GM21529 (cell line): Measurements from ENCODE around the gene SBF2.

Experiments used
- ATAC-seq: cut with Tn5 transposase; IDR thresholded peaks from one replicate; pipeline ENCODE4 v1.9.1; 2021; ENCODE audit not compliant: unreplicated experiment

Gene SBF2

DNA sequence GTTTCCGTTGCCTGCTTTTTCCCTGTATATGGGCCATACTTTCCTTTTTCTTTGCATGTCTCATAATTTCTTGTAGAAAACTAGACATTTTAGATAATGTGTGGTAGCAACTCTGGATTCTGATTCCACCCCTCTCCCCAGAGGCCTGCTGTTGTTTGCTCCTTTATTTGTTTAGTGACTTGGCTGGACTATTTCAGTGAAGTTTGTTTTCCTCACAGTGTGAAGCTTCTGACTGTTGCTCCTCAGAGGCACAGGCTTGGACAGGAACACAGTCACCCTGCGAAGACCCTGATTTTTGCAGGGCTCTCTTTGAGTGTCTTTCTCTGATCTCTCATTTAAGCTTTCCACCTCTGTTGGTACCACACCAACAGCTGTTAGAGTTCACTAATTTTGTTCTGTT, 557.7 kb downstream of the SBF2 start:
- ATAC-seq, result no peak

DNA sequence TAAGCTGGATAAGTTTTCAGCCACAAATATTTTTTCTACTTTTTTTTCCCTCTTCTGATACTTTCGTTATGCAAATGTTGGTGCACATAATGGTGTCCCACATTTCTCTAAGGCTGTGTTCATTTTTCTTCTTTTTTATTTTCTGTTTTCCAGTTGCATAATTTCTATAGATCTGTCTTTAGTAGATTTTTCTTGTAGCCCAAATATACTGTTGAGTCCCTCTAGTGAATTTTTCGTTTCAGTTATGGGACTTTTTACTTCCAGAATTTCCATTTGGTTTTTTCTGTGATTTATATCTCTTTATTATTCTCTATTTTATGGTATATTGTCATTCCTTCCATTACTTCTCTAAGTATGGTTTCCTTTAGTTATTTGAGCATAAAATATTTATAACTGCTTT, 558.1 kb downstream of the SBF2 start:
- ATAC-seq, result no peak

DNA sequence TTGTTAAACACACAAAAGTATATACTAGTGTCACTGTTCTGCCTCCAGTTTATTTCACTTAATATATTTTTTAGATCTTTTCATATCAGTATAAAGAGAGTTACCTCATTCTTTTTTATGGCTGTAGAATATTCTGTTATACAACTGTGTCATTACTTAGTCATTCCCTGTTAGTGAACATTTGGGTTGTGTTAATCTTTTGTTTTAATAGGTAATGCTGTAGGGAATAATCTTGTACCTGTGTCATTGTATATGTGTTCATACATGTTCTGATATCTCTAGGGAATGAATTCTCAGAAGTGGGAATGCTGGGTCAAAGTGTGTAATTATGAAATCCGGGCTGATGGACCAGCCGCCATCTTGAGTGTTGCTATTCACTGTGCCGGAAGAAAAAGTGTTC, 558.8 kb downstream of the SBF2 start:
- ATAC-seq, result no peak

DNA sequence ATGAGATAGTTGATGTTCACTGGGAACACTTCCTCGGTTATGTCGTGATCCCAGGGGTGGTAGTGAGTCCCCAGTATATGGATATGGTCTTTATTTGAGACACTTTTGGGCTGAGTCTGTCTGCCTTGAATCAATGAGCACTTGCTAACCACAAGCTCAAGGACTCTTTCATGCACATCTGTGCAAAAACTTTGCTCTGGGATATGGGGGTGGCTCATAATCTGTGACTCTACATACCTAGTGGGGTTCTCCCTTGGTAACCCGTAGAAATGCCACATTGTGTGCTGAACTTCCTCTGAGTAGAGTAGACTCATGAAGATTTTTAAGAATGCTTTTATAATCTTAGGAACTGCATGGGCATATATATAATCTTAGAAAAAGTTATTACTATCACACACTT, 560.8 kb downstream of the SBF2 start:
- ATAC-seq, result no peak

DNA sequence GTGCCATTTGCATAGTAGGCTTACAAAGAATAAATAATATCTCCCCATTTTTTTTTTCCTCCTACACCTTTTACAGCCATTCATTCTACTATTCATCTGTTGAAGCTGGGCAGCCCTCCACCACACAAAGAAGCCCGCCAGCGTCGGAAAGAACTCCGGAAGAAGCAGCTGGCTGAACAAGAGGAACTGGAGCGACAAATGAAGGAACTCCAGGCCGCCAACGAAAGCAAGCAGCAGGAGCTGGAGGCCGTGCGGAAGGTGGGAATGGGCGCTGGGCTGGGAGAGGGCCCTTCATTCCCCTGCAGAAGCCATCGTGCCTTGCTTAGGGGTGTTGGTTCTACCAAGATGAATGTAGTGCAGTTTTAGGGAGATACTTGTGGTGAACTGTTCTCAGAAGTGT, 561.6 kb downstream of the SBF2 start:
- ATAC-seq, result no peak

DNA sequence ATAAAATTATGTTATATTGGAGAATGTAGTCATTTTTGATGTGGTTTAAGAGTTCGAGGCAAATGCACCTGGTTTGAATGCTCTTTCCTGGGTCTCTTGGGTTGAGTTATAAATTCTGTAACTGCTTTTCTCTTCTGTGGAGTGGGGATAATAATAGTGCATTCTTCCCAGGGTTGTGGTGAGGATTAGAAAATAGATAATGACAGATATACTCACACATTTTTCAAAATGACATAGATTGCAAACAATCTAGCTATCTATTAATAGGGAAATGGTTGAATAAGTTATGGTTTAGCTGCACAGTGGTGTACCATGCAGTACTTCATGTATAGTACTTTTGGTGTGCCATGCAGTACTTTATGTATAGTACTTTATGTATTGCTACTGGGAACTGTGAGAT, 562.8 kb downstream of the SBF2 start:
- ATAC-seq, result no peak
